Calu3 (cell line): ENCODE measurements around the gene RAD50. TPM values are rescaled to one million over a fixed set of nuclear protein-coding genes. Genes with fewer than 3 reads are reported as not detected.
"Not testable (repeated sequence)": the region's sequence is repeated elsewhere in the genome, so short reads cannot be mapped to it uniquely, and the experiment has no call there.

Experiments used
- BruUV-seq: library from RNA; stranded (reverse); fragments of 400-500 nt; replicated peaks from 2 replicates; lab custom pipeline; 2021; lab: Mats Ljungman, UMichigan
- CTCF ChIA-PET: fragments of 300-600 bp; sonication (Branson Sonifier 250); formaldehyde crosslinking; loops from one replicate; lab custom pipeline; 2022; ENCODE audit warnings: antibody characterized with exemption; lab: Charles Lee
- DNase-seq: peaks from one replicate; pipeline ENCODE4 v3.0.0; 2022
- H3K27ac Mint-ChIP-seq: one replicate; pipeline ENCODE4 v1.8.0; 2022; ENCODE audit warnings: mixed read lengths; ENCODE audit not compliant: unreplicated experiment
- H3K27me3 Mint-ChIP-seq: one replicate; pipeline ENCODE4 v1.8.0; 2022; ENCODE audit warnings: mixed read lengths; ENCODE audit not compliant: unreplicated experiment
- H3K36me3 Mint-ChIP-seq: one replicate; pipeline ENCODE4 v1.8.0; 2022; ENCODE audit warnings: mild to moderate bottlenecking, moderate library complexity, mixed read lengths; ENCODE audit not compliant: insufficient read depth, unreplicated experiment
- H3K4me1 Mint-ChIP-seq: one replicate; pipeline ENCODE4 v1.8.0; 2022; ENCODE audit warnings: mild to moderate bottlenecking, low read depth, mixed read lengths; ENCODE audit not compliant: unreplicated experiment
- H3K4me3 Mint-ChIP-seq: one replicate; pipeline ENCODE4 v1.8.0; 2022; ENCODE audit warnings: mild to moderate bottlenecking, low read depth, moderate library complexity, mixed read lengths; ENCODE audit not compliant: unreplicated experiment
- H3K9me3 Mint-ChIP-seq: one replicate; pipeline ENCODE4 v1.8.0; 2022; ENCODE audit warnings: low read depth, mixed read lengths; ENCODE audit not compliant: unreplicated experiment
- intact Hi-C: fragments of 100-400 bp; cut with micrococcal nuclease; formaldehyde crosslinking; loops from one replicate; pipeline ENCODE4 v1.10.0; 2022; ENCODE audit not compliant: unreplicated experiment
- total RNA-seq: library from RNA; stranded (reverse); gene quantifications from 2 replicates; pipeline ENCODE4 v1.2.3, GENCODE V29; 2022
- TF ChIP-seq, protein P1 (sequence below): fragments of 200-600 bp; IDR thresholded peaks from one replicate; pipeline ENCODE4 v1.8.0; 2022; ENCODE audit warnings: antibody characterized with exemption; ENCODE audit not compliant: unreplicated experiment

RAD50 gene
- total RNA-seq, 1 experiment from 2014 or later, result 35.9 TPM

DNA sequence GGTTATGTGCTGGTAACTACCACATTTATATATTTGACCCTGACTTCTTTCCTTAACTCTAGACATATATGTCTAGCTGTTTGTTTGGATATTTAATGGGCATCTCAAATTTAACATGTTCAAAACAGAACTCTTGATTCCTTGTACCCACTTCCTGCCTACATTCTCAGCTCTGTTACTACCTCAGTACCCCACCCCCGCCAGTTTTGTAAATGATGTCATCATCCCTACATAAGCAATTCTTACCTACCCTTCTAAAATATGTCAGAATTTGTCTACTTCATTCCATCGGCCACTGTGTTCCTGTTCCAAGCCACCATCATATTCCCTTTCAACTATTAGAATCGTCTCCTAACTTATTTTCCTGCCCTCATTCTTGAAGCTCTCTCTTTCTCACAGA, 4.8 kb downstream of the RAD50 start:
- DNase-seq, result no peak

DNA sequence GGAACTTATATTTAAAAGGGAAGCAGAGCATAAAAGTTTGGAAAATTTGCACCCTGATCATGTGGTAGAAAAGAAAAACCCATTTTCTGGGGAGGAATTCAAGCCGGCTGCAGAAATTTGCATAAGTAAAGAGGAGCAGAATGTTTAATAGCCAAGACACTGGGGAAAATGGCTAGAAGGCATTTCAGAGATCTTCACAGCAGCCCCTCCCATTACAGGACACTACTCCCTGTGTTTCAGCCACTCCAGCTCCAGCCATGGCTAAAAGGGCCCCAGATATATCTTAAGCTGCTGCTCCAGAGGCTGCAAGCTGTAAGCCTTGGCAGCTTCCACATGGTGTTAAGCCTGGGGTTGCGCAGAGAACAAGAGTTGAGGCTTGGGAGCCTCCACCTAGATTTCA, 7.8 kb downstream of the RAD50 start:
- H3K27me3 Mint-ChIP-seq, H3K36me3 Mint-ChIP-seq, BruUV-seq, H3K9me3 Mint-ChIP-seq, intact Hi-C loops, H3K27ac Mint-ChIP-seq, H3K4me3 Mint-ChIP-seq, CTCF ChIA-PET, DNase-seq, H3K4me1 Mint-ChIP-seq: not testable (repeated sequence)

More for the DNA sequence above, 4.8 kb downstream of the RAD50 start:
- no peaks in the 10 kb centered on the region for H3K9me3 Mint-ChIP-seq
- peaks cover 15% of the 10 kb centered on the region for H3K36me3 Mint-ChIP-seq
- intact Hi-C loops, result no loop called here
- H3K27me3 Mint-ChIP-seq, result no peaks in the 10 kb centered on the region
- H3K27ac Mint-ChIP-seq, result no peak overlapping the region
- peaks cover 15% of the 10 kb centered on the region for H3K4me1 Mint-ChIP-seq
- no peak overlapping the region for H3K4me3 Mint-ChIP-seq
- TF ChIP-seq, protein P1, sequence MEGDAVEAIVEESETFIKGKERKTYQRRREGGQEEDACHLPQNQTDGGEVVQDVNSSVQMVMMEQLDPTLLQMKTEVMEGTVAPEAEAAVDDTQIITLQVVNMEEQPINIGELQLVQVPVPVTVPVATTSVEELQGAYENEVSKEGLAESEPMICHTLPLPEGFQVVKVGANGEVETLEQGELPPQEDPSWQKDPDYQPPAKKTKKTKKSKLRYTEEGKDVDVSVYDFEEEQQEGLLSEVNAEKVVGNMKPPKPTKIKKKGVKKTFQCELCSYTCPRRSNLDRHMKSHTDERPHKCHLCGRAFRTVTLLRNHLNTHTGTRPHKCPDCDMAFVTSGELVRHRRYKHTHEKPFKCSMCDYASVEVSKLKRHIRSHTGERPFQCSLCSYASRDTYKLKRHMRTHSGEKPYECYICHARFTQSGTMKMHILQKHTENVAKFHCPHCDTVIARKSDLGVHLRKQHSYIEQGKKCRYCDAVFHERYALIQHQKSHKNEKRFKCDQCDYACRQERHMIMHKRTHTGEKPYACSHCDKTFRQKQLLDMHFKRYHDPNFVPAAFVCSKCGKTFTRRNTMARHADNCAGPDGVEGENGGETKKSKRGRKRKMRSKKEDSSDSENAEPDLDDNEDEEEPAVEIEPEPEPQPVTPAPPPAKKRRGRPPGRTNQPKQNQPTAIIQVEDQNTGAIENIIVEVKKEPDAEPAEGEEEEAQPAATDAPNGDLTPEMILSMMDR, result no peak
- BruUV-seq, result no TSS peak
- CTCF ChIA-PET, result no interaction called here

DNA sequence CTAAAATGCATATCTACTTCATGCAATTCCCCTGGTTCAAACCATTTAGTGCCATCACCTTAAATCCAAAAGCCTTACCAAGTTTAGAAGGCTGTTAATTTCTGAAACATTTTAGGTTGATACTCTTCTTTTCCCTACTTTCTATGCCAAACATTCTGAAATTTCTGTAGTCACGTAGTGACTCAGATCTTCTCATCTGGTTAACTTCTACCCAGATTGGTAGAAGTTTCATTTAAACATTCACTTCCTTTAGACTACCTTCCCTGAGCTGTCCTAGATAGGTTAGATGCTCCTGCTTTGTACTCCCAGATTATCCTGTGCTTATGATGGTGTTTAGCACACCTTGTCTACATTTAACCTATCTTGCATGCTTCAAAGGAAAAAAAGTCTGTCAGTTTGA, 9.9 kb downstream of the RAD50 start:
- Mint-ChIP-seq H3K9me3 (no peaks in the 10 kb centered on the region), H3K27me3 (no peaks in the 10 kb centered on the region), H3K4me3 (no peak overlapping the region), H3K4me1 (peaks cover 7% of the 10 kb centered on the region), H3K36me3 (no peaks in the 10 kb centered on the region), H3K27ac (no peak overlapping the region)
- CTCF ChIA-PET, result no interaction called here
- DNase-seq, result no peak
- intact Hi-C loops, result no loop called here
- BruUV-seq, result no TSS peak
- TF ChIP-seq, protein P1, result no peak

DNA sequence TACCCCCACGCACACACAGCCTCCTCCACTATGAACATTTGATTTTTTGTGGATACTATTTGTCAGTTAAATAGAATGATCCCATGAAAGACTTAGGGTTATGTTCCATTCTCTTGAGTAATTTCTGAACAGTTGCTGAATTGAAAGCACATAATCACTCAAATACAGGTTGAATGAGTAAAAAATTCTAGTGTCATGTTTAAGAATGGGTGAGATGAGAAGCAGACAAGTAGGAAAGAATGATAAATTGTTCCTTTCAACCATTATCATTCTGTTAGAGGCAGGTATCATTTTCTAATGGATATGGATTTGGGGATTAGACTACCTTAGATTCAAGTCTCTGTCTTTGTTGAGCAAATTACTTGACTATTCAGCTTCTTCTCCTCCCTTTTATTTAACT, 19.3 kb downstream of the RAD50 start:
- TF ChIP-seq, protein P1, result no peak
- intact Hi-C loops, result no loop called here
- no peak for DNase-seq
- Mint-ChIP-seq H3K4me1 (no peaks in the 10 kb centered on the region), H3K36me3 (peaks cover 5% of the 10 kb centered on the region), H3K4me3 (no peak overlapping the region), H3K9me3 (no peaks in the 10 kb centered on the region), H3K27ac (no peak overlapping the region), H3K27me3 (no peaks in the 10 kb centered on the region)
- no TSS peak for BruUV-seq
- CTCF ChIA-PET, result no interaction called here

DNA sequence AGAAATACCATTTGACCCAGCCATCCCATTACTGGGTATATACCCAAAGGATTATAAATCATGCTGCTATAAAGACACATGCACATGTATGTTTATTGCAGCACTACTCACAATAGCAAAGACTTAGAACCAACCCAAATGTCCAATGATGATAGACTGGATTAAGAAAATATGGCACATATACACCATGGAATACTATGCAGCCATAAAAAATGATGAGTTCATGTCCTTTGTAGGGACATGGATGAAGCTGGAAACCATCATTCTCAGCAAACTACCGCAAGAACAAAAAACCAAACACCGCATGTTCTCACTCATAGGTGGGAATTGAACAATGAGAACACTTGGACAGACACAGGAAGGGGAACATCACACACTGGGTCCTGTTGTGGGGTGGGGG, 27.8 kb downstream of the RAD50 start:
- intact Hi-C loops, result loop anchor here (10.0 kb wide), 1 partner anchor 240 kb away; no protein-coding TSS in a partner anchor
- H3K27ac Mint-ChIP-seq, result not testable (repeated sequence)

More for the DNA sequence above, 27.8 kb downstream of the RAD50 start:
- H3K36me3 Mint-ChIP-seq, H3K4me3 Mint-ChIP-seq, H3K9me3 Mint-ChIP-seq, CTCF ChIA-PET, DNase-seq, BruUV-seq, H3K4me1 Mint-ChIP-seq, H3K27me3 Mint-ChIP-seq: not testable (repeated sequence)
